ENCODE measurements around the gene SGMS2.

The SGMS2 gene

GRCh38 chr4:107890779-107891178 is 66.0 kb downstream of the SGMS2 start:
- DNase-seq (ENCODE audit: low spot score) = no peak
- TF ChIP-seq CTCF (IDR thresholded peaks at IDR 0.05; ENCODE audit: extremely low read depth, insufficient read depth, missing control alignments) = no peak
- in situ Hi-C loops (cut with MboI; ENCODE audit: low pct_unique_long_range_greater_than_20kb, low sequenced_read_pairs, unreplicated experiment) = no loop called here

GRCh38 chr4:107891299-107891698 is 66.6 kb downstream of the SGMS2 start:
- TF ChIP-seq CTCF (IDR thresholded peaks at IDR 0.05; ENCODE audit: extremely low read depth, insufficient read depth, missing control alignments) = no peak
- no peak for DNase-seq (ENCODE audit: low spot score)
- in situ Hi-C loops (cut with MboI; ENCODE audit: low pct_unique_long_range_greater_than_20kb, low sequenced_read_pairs, unreplicated experiment) = no loop called here

DNA sequence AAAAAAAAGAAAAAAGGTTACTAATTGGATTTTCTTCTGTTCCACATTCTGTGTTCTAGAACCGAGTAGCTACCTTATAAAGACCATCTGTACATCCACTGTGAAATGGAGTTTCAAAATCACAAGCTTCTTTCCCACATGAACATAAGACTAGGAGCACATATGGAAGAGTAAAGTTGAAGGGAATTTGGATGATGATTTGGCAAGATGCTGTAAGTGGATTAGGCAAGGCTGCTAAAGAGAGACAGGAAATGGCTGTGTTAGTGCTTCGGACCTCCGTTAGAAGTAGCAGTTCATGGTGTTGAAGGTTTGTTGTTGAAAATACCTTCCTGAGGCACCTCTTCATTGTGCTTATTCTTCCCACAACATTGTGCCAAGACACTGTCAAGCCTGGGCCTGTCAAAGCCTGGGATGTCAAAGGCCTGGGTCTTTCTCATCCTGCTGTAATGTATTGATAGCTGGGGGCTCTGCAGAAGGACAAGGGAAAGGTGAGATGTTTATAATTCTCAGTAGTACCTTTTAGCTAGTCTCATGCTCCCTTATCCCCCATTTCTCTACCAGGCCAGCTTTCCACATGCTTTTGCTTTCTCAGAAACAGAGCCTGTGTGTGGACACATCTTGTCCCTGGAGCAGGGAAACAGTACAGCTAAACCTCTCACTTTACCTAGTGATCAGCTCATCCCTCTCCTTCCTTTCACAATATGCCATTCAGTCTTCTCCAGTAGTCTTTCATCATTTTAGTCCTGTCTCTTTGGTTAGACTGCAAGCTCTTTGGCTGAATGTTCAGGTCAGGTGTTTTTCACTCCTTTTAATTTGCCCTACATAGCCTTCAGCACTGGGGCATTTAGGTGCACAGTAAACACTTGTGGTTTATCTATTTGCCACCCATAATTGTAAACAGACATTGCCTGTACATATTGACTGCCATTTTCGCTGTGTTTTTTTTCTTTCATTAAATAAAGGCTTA is 68.7 kb downstream of the SGMS2 start:
- no peak for DNase-seq (ENCODE audit: low spot score)
- in situ Hi-C loops (cut with MboI; ENCODE audit: low pct_unique_long_range_greater_than_20kb, low sequenced_read_pairs, unreplicated experiment) = no loop called here
- TF ChIP-seq CTCF (IDR thresholded peaks at IDR 0.05; ENCODE audit: extremely low read depth, insufficient read depth, missing control alignments) = no peak

- DNase-seq (ENCODE audit: low spot score) = no peak
- in situ Hi-C loops (cut with MboI; ENCODE audit: low pct_unique_long_range_greater_than_20kb, low sequenced_read_pairs, unreplicated experiment) = no loop called here
- TF ChIP-seq CTCF (IDR thresholded peaks at IDR 0.05; ENCODE audit: extremely low read depth, insufficient read depth, missing control alignments) = no peak
Measured at GRCh38 chr4:107894138-107894603, 69.4 kb downstream of the SGMS2 start.

DNA sequence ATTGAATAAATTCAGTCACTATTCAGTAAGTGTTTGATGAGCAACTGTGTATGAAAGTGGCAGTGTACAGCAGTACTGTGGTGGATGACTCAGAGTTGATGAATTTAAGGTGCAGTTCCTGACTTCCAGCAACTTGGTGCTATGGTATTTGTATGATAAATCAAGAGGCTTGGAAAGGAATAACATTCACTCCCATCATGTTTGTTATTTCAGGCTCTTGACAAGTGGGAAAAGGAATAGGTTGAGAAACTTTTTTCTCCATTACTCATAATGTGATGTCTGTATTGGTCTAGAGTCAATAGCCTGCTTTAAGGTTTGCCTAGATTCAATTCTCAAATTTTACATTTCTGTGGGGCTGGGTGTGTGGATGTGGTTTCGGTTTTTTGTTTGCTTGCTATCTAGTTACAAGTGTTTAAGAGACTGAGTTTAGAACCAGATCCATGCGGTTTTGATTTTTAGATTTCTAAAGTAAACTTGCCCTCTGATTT is 71.5 kb downstream of the SGMS2 start:
- no peak for DNase-seq (ENCODE audit: low spot score)

GRCh38 chr4:107896646-107897045 is 71.9 kb downstream of the SGMS2 start:
- no peak for DNase-seq (ENCODE audit: low spot score)
- in situ Hi-C loops (cut with MboI; ENCODE audit: low pct_unique_long_range_greater_than_20kb, low sequenced_read_pairs, unreplicated experiment) = no loop called here
- no peak for TF ChIP-seq CTCF (IDR thresholded peaks at IDR 0.05; ENCODE audit: extremely low read depth, insufficient read depth, missing control alignments)

More for the DNA sequence above, 71.5 kb downstream of the SGMS2 start:
- TF ChIP-seq CTCF (IDR thresholded peaks at IDR 0.05; ENCODE audit: extremely low read depth, insufficient read depth, missing control alignments) = no peak
- in situ Hi-C loops (cut with MboI; ENCODE audit: low pct_unique_long_range_greater_than_20kb, low sequenced_read_pairs, unreplicated experiment) = no loop called here
